ENCODE results near the gene BIRC6. TPM values are rescaled to one million over a fixed set of nuclear protein-coding genes. Genes with fewer than 3 reads are reported as not detected.
"Not testable (repeated sequence)": the region's sequence is repeated elsewhere in the genome, so short reads cannot be mapped to it uniquely, and the experiment has no call there.

The BIRC6 gene
- total and polyA plus RNA-seq, 2 donors (not counting 1 experiment from before 2014, with no cell fraction given), result 46.7 to 162 TPM

GRCh38 chr2:32456808-32457207 is 100.0 kb downstream of the BIRC6 start:
- DNase-seq (ENCODE audit: low read depth in 2 of 2), result no peak
- H3K27me3 ChIP-seq (ENCODE audit: control insufficient read depth, insufficient read depth, low read length), result no peaks in the 10 kb centered on the region
- peaks cover 3% of the 10 kb centered on the region for H3K79me2 ChIP-seq (ENCODE audit: control insufficient read depth, insufficient read depth, low read length)
- H3K9me3 ChIP-seq (ENCODE audit: control insufficient read depth, insufficient read depth, low read depth, low read length), result no peaks in the 10 kb centered on the region
- H3K36me3 ChIP-seq (ENCODE audit: control insufficient read depth, insufficient read depth, low read length), result no peaks in the 10 kb centered on the region
- H3K4me2 ChIP-seq (ENCODE audit: extremely low read depth, insufficient read depth, low read length), result no peak overlapping the region
- TF ChIP-seq CTCF (conservative IDR thresholded peaks at IDR 0.05 in 1 of 2, IDR thresholded peaks at IDR 0.05 in 1 of 2; ENCODE audit: low read depth in 1 of 2, low read length in 2 of 2) (no peak), EZH2 (IDR thresholded peaks at IDR 0.05; ENCODE audit: low read length, missing control alignments) (no peak)
- H3K4me3 ChIP-seq (replicated peaks in 1 of 4; ENCODE audit: control extremely low read depth in 1 of 4, insufficient read depth in 1 of 4, low read depth in 3 of 4, low read length in 4 of 4), result no peak overlapping the region
- no peak overlapping the region for H2AFZ ChIP-seq (ENCODE audit: low read length)
- no peak overlapping the region for H3K27ac ChIP-seq (ENCODE audit: insufficient read depth, low read length)
- H3K4me1 ChIP-seq (ENCODE audit: control insufficient read depth, extremely low read depth, insufficient read depth, low read length), result no peaks in the 10 kb centered on the region
- no peak overlapping the region for H3K9ac ChIP-seq (ENCODE audit: insufficient read depth, low read length)
- H4K20me1 ChIP-seq (ENCODE audit: control insufficient read depth, extremely low read depth, insufficient read depth, low read length), result no peaks in the 10 kb centered on the region

DNA sequence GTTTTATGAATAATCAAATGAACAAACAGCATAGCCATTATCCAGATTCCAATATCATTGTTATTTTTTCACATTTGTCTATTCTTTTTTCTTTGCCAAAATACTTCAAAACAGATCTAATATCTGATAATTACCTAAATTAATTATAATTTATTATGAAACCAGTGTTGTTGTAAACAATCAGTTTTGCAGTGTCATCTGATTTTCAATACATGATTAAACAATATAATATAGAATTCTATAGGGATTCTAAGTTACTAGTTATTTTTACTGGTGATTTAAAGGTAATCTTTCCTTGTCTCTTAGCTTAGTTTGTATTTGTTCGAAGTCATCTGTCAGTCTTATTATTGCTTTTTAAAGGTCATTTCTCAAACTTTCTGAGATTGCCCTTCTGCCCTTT is 101.0 kb downstream of the BIRC6 start:
- no peak overlapping the region for H3K27ac ChIP-seq (ENCODE audit: insufficient read depth, low read length)
- no peak overlapping the region for H3K4me2 ChIP-seq (ENCODE audit: extremely low read depth, insufficient read depth, low read length)
- no peaks in the 10 kb centered on the region for H3K36me3 ChIP-seq (ENCODE audit: control insufficient read depth, insufficient read depth, low read length)
- H3K9ac ChIP-seq (ENCODE audit: insufficient read depth, low read length), result no peak overlapping the region
- H4K20me1 ChIP-seq (ENCODE audit: control insufficient read depth, extremely low read depth, insufficient read depth, low read length), result no peaks in the 10 kb centered on the region
- H3K4me3 ChIP-seq (replicated peaks in 1 of 4; ENCODE audit: control extremely low read depth in 1 of 4, insufficient read depth in 1 of 4, low read depth in 3 of 4, low read length in 4 of 4), result no peak overlapping the region
- H2AFZ ChIP-seq (ENCODE audit: low read length), result no peak overlapping the region
- no peak for DNase-seq (ENCODE audit: low read depth in 2 of 2)
- TF ChIP-seq CTCF (conservative IDR thresholded peaks at IDR 0.05 in 1 of 2, IDR thresholded peaks at IDR 0.05 in 1 of 2; ENCODE audit: low read depth in 1 of 2, low read length in 2 of 2) (no peak), EZH2 (IDR thresholded peaks at IDR 0.05; ENCODE audit: low read length, missing control alignments) (no peak)
- no peaks in the 10 kb centered on the region for H3K4me1 ChIP-seq (ENCODE audit: control insufficient read depth, extremely low read depth, insufficient read depth, low read length)
- H3K79me2 ChIP-seq (ENCODE audit: control insufficient read depth, insufficient read depth, low read length), result peaks cover 3% of the 10 kb centered on the region
- H3K9me3 ChIP-seq (ENCODE audit: control insufficient read depth, insufficient read depth, low read depth, low read length), result no peaks in the 10 kb centered on the region
- H3K27me3 ChIP-seq (ENCODE audit: control insufficient read depth, insufficient read depth, low read length), result no peaks in the 10 kb centered on the region

GRCh38 chr2:32460861-32461260 is 104.0 kb downstream of the BIRC6 start:
- H3K9ac ChIP-seq (ENCODE audit: insufficient read depth, low read length); DNase-seq (ENCODE audit: low read depth in 2 of 2); H3K4me3 ChIP-seq (replicated peaks in 1 of 4; ENCODE audit: control extremely low read depth in 1 of 4, insufficient read depth in 1 of 4, low read depth in 3 of 4, low read length in 4 of 4); H3K9me3 ChIP-seq (ENCODE audit: control insufficient read depth, insufficient read depth, low read depth, low read length); H3K4me1 ChIP-seq (ENCODE audit: control insufficient read depth, extremely low read depth, insufficient read depth, low read length); H3K27ac ChIP-seq (ENCODE audit: insufficient read depth, low read length); H2AFZ ChIP-seq (ENCODE audit: low read length); H3K27me3 ChIP-seq (ENCODE audit: control insufficient read depth, insufficient read depth, low read length); H3K4me2 ChIP-seq (ENCODE audit: extremely low read depth, insufficient read depth, low read length); H3K79me2 ChIP-seq (ENCODE audit: control insufficient read depth, insufficient read depth, low read length); H3K36me3 ChIP-seq (ENCODE audit: control insufficient read depth, insufficient read depth, low read length); H4K20me1 ChIP-seq (ENCODE audit: control insufficient read depth, extremely low read depth, insufficient read depth, low read length): not testable (repeated sequence)

All from fibroblast of lung (primary cell).